H9 (cell line): Measurements from ENCODE around the gene ZNF750. TPM values are rescaled to one million over a fixed set of nuclear protein-coding genes. Genes with fewer than 3 reads are reported as not detected.
A peak's percentile ranks its signal among the peaks of the same experiment; 100 is the strongest.

Experiments used
- DNase-seq: peaks from one replicate; pipeline ENCODE4 v3.0.0-alpha.2; 2017
- H2AFZ ChIP-seq: one replicate; pipeline ENCODE4 v1.6.1; 2013; ENCODE audit warnings: mild to moderate bottlenecking, low read length, control low read depth, moderate library complexity
- H2AK5ac ChIP-seq: 2 replicates; pipeline ENCODE4 v1.6.1; 2013; ENCODE audit warnings: low read length, control low read depth, mixed read lengths; ENCODE audit not compliant: insufficient read length
- H2BK120ac ChIP-seq: one replicate; pipeline ENCODE4 v1.6.1; 2013; ENCODE audit warnings: low read depth, mild to moderate bottlenecking, low read length, control low read depth, inconsistent platforms; ENCODE audit not compliant: poor library complexity, severe bottlenecking
- H2BK12ac ChIP-seq: 2 replicates; pipeline ENCODE4 v1.6.1; 2013; ENCODE audit warnings: low read length, control low read depth, mixed read lengths, low read depth; ENCODE audit not compliant: insufficient read length
- H2BK15ac ChIP-seq: 2 replicates; pipeline ENCODE4 v1.6.1; 2013; ENCODE audit warnings: low read depth, low read length, control low read depth
- H2BK20ac ChIP-seq: one replicate; pipeline ENCODE4 v1.6.1; 2013; ENCODE audit warnings: low read depth, mild to moderate bottlenecking, low read length, control low read depth, inconsistent platforms; ENCODE audit not compliant: poor library complexity, severe bottlenecking
- H2BK5ac ChIP-seq: 2 replicates; pipeline ENCODE4 v1.6.1; 2013; ENCODE audit warnings: low read length, control low read depth, mixed read lengths; ENCODE audit not compliant: insufficient read length
- H3K14ac ChIP-seq: 2 replicates; pipeline ENCODE4 v1.6.1; 2013; ENCODE audit warnings: low read length, control low read depth; ENCODE audit not compliant: insufficient read depth
- H3K18ac ChIP-seq: 2 replicates; pipeline ENCODE4 v1.6.1; 2013; ENCODE audit warnings: low read depth, mild to moderate bottlenecking, mixed read lengths, low read length, control low read depth; ENCODE audit not compliant: insufficient read length
- H3K23ac ChIP-seq: 2 replicates; pipeline ENCODE4 v1.6.1; 2013; ENCODE audit warnings: low read length, control low read depth, mixed read lengths, low read depth; ENCODE audit not compliant: insufficient read length
- H3K23me2 ChIP-seq: 2 replicates; pipeline ENCODE4 v1.6.1; 2013; ENCODE audit warnings: low read depth, mild to moderate bottlenecking, mixed read lengths, low read length, control low read depth; ENCODE audit not compliant: insufficient read length, poor library complexity, severe bottlenecking
- H3K27ac ChIP-seq: 2 replicates; pipeline ENCODE4 v1.5.1; 2013; ENCODE audit warnings: low read length, control low read depth, mixed read lengths, low read depth; ENCODE audit not compliant: insufficient read length
- H3K27me3 ChIP-seq: 2 replicates; pipeline ENCODE4 v1.6.1; 2013; ENCODE audit warnings: low read length, control low read depth, inconsistent platforms; ENCODE audit not compliant: insufficient read depth
- H3K4ac ChIP-seq: 2 replicates; pipeline ENCODE4 v1.6.1; 2013; ENCODE audit warnings: low read depth, mild to moderate bottlenecking, control low read depth, inconsistent platforms, low read length, moderate library complexity
- H3K4me1 ChIP-seq: 2 replicates; pipeline ENCODE4 v1.6.1; 2013; ENCODE audit warnings: low read length, control low read depth, inconsistent platforms; ENCODE audit not compliant: insufficient read depth
- H3K4me2 ChIP-seq: 2 replicates; pipeline ENCODE4 v1.6.1; 2013; ENCODE audit warnings: low read length, control low read depth, mixed read lengths; ENCODE audit not compliant: insufficient read length, insufficient read depth
- H3K56ac ChIP-seq: 2 replicates; pipeline ENCODE4 v1.6.1; 2013; ENCODE audit warnings: low read depth, mild to moderate bottlenecking, mixed read lengths, low read length, control low read depth; ENCODE audit not compliant: insufficient read length
- H3K79me1 ChIP-seq: 2 replicates; pipeline ENCODE4 v1.6.1; 2013; ENCODE audit warnings: low read depth, mild to moderate bottlenecking, moderate library complexity, low read length, control low read depth, inconsistent platforms; ENCODE audit not compliant: insufficient read depth, poor library complexity, severe bottlenecking
- H3K79me2 ChIP-seq: 2 replicates; pipeline ENCODE4 v1.6.1; 2013; ENCODE audit warnings: low read length, control low read depth, inconsistent platforms; ENCODE audit not compliant: insufficient read depth
- H3K9ac ChIP-seq: 2 replicates; pipeline ENCODE4 v1.6.1; 2013; ENCODE audit warnings: low read length, control low read depth, mixed read lengths; ENCODE audit not compliant: insufficient read length; ENCODE audit errors: extremely low read depth
- H3K9me3 ChIP-seq: one replicate; pipeline ENCODE4 v1.6.1; 2013; ENCODE audit warnings: low read depth, low read length, inconsistent platforms; ENCODE audit not compliant: control insufficient read depth
- H3T11ph ChIP-seq: one replicate; pipeline ENCODE4 v1.6.1; 2013; ENCODE audit warnings: mild to moderate bottlenecking, low read length, control low read depth, inconsistent platforms
- H4K20me1 ChIP-seq: one replicate; pipeline ENCODE4 v1.6.1; 2013; ENCODE audit not compliant: control insufficient read depth, insufficient read length, insufficient read depth
- H4K5ac ChIP-seq: 2 replicates; pipeline ENCODE4 v1.6.1; 2013; ENCODE audit warnings: low read depth, mild to moderate bottlenecking, mixed read lengths, low read length, control low read depth; ENCODE audit not compliant: insufficient read length
- H4K8ac ChIP-seq: replicated peaks from 2 replicates; pipeline ENCODE4 v1.6.1; 2013; ENCODE audit warnings: low read length, control low read depth, mixed read lengths, low read depth; ENCODE audit not compliant: insufficient read length
- H4K91ac ChIP-seq: 2 replicates; pipeline ENCODE4 v1.6.1; 2013; ENCODE audit warnings: low read depth, mild to moderate bottlenecking, moderate library complexity, mixed read lengths, low read length, control low read depth; ENCODE audit not compliant: insufficient read length
- H3K27ac Mint-ChIP-seq, 3 experiments: 2 replicates in 2 of 3; 3 replicates in 1 of 3; pipeline ENCODE4 v1.8.0; 2020 to 2021; ENCODE audit warnings: mixed read lengths in 3 of 3, mild to moderate bottlenecking in 1 of 3, moderate library complexity in 1 of 3
- H3K27me3 Mint-ChIP-seq: 2 replicates; pipeline ENCODE4 v1.8.0; 2021; ENCODE audit warnings: low read depth, mild to moderate bottlenecking, moderate library complexity, mixed read lengths
- H3K36me3 Mint-ChIP-seq, 3 experiments: 2 replicates in 2 of 3; 3 replicates in 1 of 3; pipeline ENCODE4 v1.8.0; 2020 to 2021; ENCODE audit warnings: low read depth in 3 of 3, mixed read lengths in 3 of 3; ENCODE audit not compliant: insufficient read depth in 1 of 3
- H3K4me1 Mint-ChIP-seq, 2 experiments: 2 replicates each; pipeline ENCODE4 v1.8.0; 2020; ENCODE audit warnings: mixed read lengths in 2 of 2
- H3K4me3 Mint-ChIP-seq, 2 experiments: 2 replicates in 1 of 2; 3 replicates in 1 of 2; pipeline ENCODE4 v1.8.0; 2020 to 2021; ENCODE audit warnings: mild to moderate bottlenecking in 2 of 2, mixed read lengths in 2 of 2, moderate library complexity in 1 of 2
- H3K9me3 Mint-ChIP-seq, 2 experiments: 2 replicates in 1 of 2; 3 replicates in 1 of 2; pipeline ENCODE4 v1.8.0; 2020; ENCODE audit warnings: mild to moderate bottlenecking in 2 of 2, mixed read lengths in 2 of 2, moderate library complexity in 1 of 2
- CTCF ChIP-seq: fragments of 200-600 bp; sonication (generic); conservative IDR thresholded peaks from 3 replicates; pipeline ENCODE4 v1.8.0; 2021; ENCODE audit warnings: antibody characterized with exemption, mild to moderate bottlenecking
- WGBS: extraction: QIAGEN DNeasy Blood & Tissue Kit; methylation state at CpG from one replicate; pipeline ENCODE4 v1.1.7; 2013; ENCODE audit warnings: missing lambda C conversion rate, low lambda C conversion rate, mixed read lengths; ENCODE audit not compliant: insufficient read length; ENCODE audit errors: extremely low coverage; 5-methylcytosine and 5-hydroxymethylcytosine counted together
- total RNA-seq: library from RNA; stranded (reverse); gene quantifications from 2 replicates; pipeline ENCODE4 v1.2.1, GENCODE V29; 2021

ZNF750 gene
- total RNA-seq, 1 experiment from 2014 or later, result not detected

GRCh38 chr17:82823004-82823403 is 16.8 kb downstream of the ZNF750 start:
- peaks cover 4% of the 10 kb centered on the region; the same call in 1 of the 2 replicates for H3K27me3 Mint-ChIP-seq
- H3K27me3 ChIP-seq, result no peaks in the 10 kb centered on the region
- no peak overlapping the region for H4K5ac ChIP-seq
- H3K4me1 ChIP-seq, result no peaks in the 10 kb centered on the region; the same call in 1 of the 2 replicates
- no peak overlapping the region for H4K8ac ChIP-seq
- no peak overlapping the region for H2BK120ac ChIP-seq
- H2AFZ ChIP-seq, result no peak overlapping the region
- no peak overlapping the region for H4K91ac ChIP-seq
- H2BK15ac ChIP-seq, result no peak overlapping the region
- H3K79me1 ChIP-seq, result no peaks in the 10 kb centered on the region
- H3K4me1 Mint-ChIP-seq, result peaks cover 22% of the 10 kb centered on the region in 2 experiments
- peak; percentile 59 for TF ChIP-seq CTCF
- H3K27ac Mint-ChIP-seq, result 0 out of 7 replicates have a peak overlapping the region, but pooled peaks of 1 of the 3 experiments have one; percentile 7
- no peak overlapping the region for H3T11ph ChIP-seq
- H3K56ac ChIP-seq, result no peak overlapping the region
- H4K20me1 ChIP-seq, result no peaks in the 10 kb centered on the region
- no peak overlapping the region for H2BK5ac ChIP-seq
- no peak overlapping the region for H3K23ac ChIP-seq
- H3K18ac ChIP-seq, result no peak overlapping the region
- H3K4ac ChIP-seq, result no peak overlapping the region
- no peak overlapping the region for H2AK5ac ChIP-seq
- no peak overlapping the region for H2BK20ac ChIP-seq
- peak; percentile 80 for DNase-seq
- WGBS, result no CpG with 5 or more reads among the region's 5 CpGs
- no peaks in the 10 kb centered on the region for H3K79me2 ChIP-seq
- peaks cover 35 to 38% of the 10 kb centered on the region in 2 experiments for H3K9me3 Mint-ChIP-seq
- H3K4me3 Mint-ChIP-seq, result no peak overlapping the region
- H3K9ac ChIP-seq, result no peak overlapping the region
- peaks cover 19% of the 10 kb centered on the region for H3K9me3 ChIP-seq
- no peaks in the 10 kb centered on the region for H3K23me2 ChIP-seq
- H2BK12ac ChIP-seq, result no peak overlapping the region
- no peak overlapping the region for H3K27ac ChIP-seq
- peaks cover 61 to 70% (median 70%) of the 10 kb centered on the region in 3 experiments for H3K36me3 Mint-ChIP-seq
- no peak overlapping the region for H3K4me2 ChIP-seq
- H3K14ac ChIP-seq, result no peak overlapping the region
